H9 (cell line): ENCODE measurements around the gene SLITRK6. TPM values are rescaled to one million over a fixed set of nuclear protein-coding genes. Genes with fewer than 3 reads are reported as not detected.

ENCODE experiments used
- DNase-seq: peaks from one replicate; pipeline ENCODE4 v3.0.0-alpha.2; 2017
- H2AFZ ChIP-seq: one replicate; pipeline ENCODE4 v1.6.1; 2013; ENCODE audit warnings: mild to moderate bottlenecking, low read length, control low read depth, moderate library complexity
- H2AK5ac ChIP-seq: 2 replicates; pipeline ENCODE4 v1.6.1; 2013; ENCODE audit warnings: low read length, control low read depth, mixed read lengths; ENCODE audit not compliant: insufficient read length
- H2BK120ac ChIP-seq: one replicate; pipeline ENCODE4 v1.6.1; 2013; ENCODE audit warnings: low read depth, mild to moderate bottlenecking, low read length, control low read depth, inconsistent platforms; ENCODE audit not compliant: poor library complexity, severe bottlenecking
- H2BK12ac ChIP-seq: 2 replicates; pipeline ENCODE4 v1.6.1; 2013; ENCODE audit warnings: low read length, control low read depth, mixed read lengths, low read depth; ENCODE audit not compliant: insufficient read length
- H2BK15ac ChIP-seq: 2 replicates; pipeline ENCODE4 v1.6.1; 2013; ENCODE audit warnings: low read depth, low read length, control low read depth
- H2BK20ac ChIP-seq: one replicate; pipeline ENCODE4 v1.6.1; 2013; ENCODE audit warnings: low read depth, mild to moderate bottlenecking, low read length, control low read depth, inconsistent platforms; ENCODE audit not compliant: poor library complexity, severe bottlenecking
- H2BK5ac ChIP-seq: 2 replicates; pipeline ENCODE4 v1.6.1; 2013; ENCODE audit warnings: low read length, control low read depth, mixed read lengths; ENCODE audit not compliant: insufficient read length
- H3K14ac ChIP-seq: 2 replicates; pipeline ENCODE4 v1.6.1; 2013; ENCODE audit warnings: low read length, control low read depth; ENCODE audit not compliant: insufficient read depth
- H3K18ac ChIP-seq: 2 replicates; pipeline ENCODE4 v1.6.1; 2013; ENCODE audit warnings: low read depth, mild to moderate bottlenecking, mixed read lengths, low read length, control low read depth; ENCODE audit not compliant: insufficient read length
- H3K23ac ChIP-seq: 2 replicates; pipeline ENCODE4 v1.6.1; 2013; ENCODE audit warnings: low read length, control low read depth, mixed read lengths, low read depth; ENCODE audit not compliant: insufficient read length
- H3K23me2 ChIP-seq: 2 replicates; pipeline ENCODE4 v1.6.1; 2013; ENCODE audit warnings: low read depth, mild to moderate bottlenecking, mixed read lengths, low read length, control low read depth; ENCODE audit not compliant: insufficient read length, poor library complexity, severe bottlenecking
- H3K27ac ChIP-seq: 2 replicates; pipeline ENCODE4 v1.5.1; 2013; ENCODE audit warnings: low read length, control low read depth, mixed read lengths, low read depth; ENCODE audit not compliant: insufficient read length
- H3K27me3 ChIP-seq: 2 replicates; pipeline ENCODE4 v1.6.1; 2013; ENCODE audit warnings: low read length, control low read depth, inconsistent platforms; ENCODE audit not compliant: insufficient read depth
- H3K4ac ChIP-seq: 2 replicates; pipeline ENCODE4 v1.6.1; 2013; ENCODE audit warnings: low read depth, mild to moderate bottlenecking, control low read depth, inconsistent platforms, low read length, moderate library complexity
- H3K4me1 ChIP-seq: 2 replicates; pipeline ENCODE4 v1.6.1; 2013; ENCODE audit warnings: low read length, control low read depth, inconsistent platforms; ENCODE audit not compliant: insufficient read depth
- H3K4me2 ChIP-seq: 2 replicates; pipeline ENCODE4 v1.6.1; 2013; ENCODE audit warnings: low read length, control low read depth, mixed read lengths; ENCODE audit not compliant: insufficient read length, insufficient read depth
- H3K56ac ChIP-seq: 2 replicates; pipeline ENCODE4 v1.6.1; 2013; ENCODE audit warnings: low read depth, mild to moderate bottlenecking, mixed read lengths, low read length, control low read depth; ENCODE audit not compliant: insufficient read length
- H3K79me1 ChIP-seq: 2 replicates; pipeline ENCODE4 v1.6.1; 2013; ENCODE audit warnings: low read depth, mild to moderate bottlenecking, moderate library complexity, low read length, control low read depth, inconsistent platforms; ENCODE audit not compliant: insufficient read depth, poor library complexity, severe bottlenecking
- H3K79me2 ChIP-seq: 2 replicates; pipeline ENCODE4 v1.6.1; 2013; ENCODE audit warnings: low read length, control low read depth, inconsistent platforms; ENCODE audit not compliant: insufficient read depth
- H3K9ac ChIP-seq: 2 replicates; pipeline ENCODE4 v1.6.1; 2013; ENCODE audit warnings: low read length, control low read depth, mixed read lengths; ENCODE audit not compliant: insufficient read length; ENCODE audit errors: extremely low read depth
- H3K9me3 ChIP-seq: one replicate; pipeline ENCODE4 v1.6.1; 2013; ENCODE audit warnings: low read depth, low read length, inconsistent platforms; ENCODE audit not compliant: control insufficient read depth
- H3T11ph ChIP-seq: one replicate; pipeline ENCODE4 v1.6.1; 2013; ENCODE audit warnings: mild to moderate bottlenecking, low read length, control low read depth, inconsistent platforms
- H4K20me1 ChIP-seq: one replicate; pipeline ENCODE4 v1.6.1; 2013; ENCODE audit not compliant: control insufficient read depth, insufficient read length, insufficient read depth
- H4K5ac ChIP-seq: 2 replicates; pipeline ENCODE4 v1.6.1; 2013; ENCODE audit warnings: low read depth, mild to moderate bottlenecking, mixed read lengths, low read length, control low read depth; ENCODE audit not compliant: insufficient read length
- H4K8ac ChIP-seq: replicated peaks from 2 replicates; pipeline ENCODE4 v1.6.1; 2013; ENCODE audit warnings: low read length, control low read depth, mixed read lengths, low read depth; ENCODE audit not compliant: insufficient read length
- H4K91ac ChIP-seq: 2 replicates; pipeline ENCODE4 v1.6.1; 2013; ENCODE audit warnings: low read depth, mild to moderate bottlenecking, moderate library complexity, mixed read lengths, low read length, control low read depth; ENCODE audit not compliant: insufficient read length
- H3K27ac Mint-ChIP-seq, 3 experiments: 2 replicates in 2 of 3; 3 replicates in 1 of 3; pipeline ENCODE4 v1.8.0; 2020 to 2021; ENCODE audit warnings: mixed read lengths in 3 of 3, mild to moderate bottlenecking in 1 of 3, moderate library complexity in 1 of 3
- H3K27me3 Mint-ChIP-seq: 2 replicates; pipeline ENCODE4 v1.8.0; 2021; ENCODE audit warnings: low read depth, mild to moderate bottlenecking, moderate library complexity, mixed read lengths
- H3K36me3 Mint-ChIP-seq, 3 experiments: 2 replicates in 2 of 3; 3 replicates in 1 of 3; pipeline ENCODE4 v1.8.0; 2020 to 2021; ENCODE audit warnings: low read depth in 3 of 3, mixed read lengths in 3 of 3; ENCODE audit not compliant: insufficient read depth in 1 of 3
- H3K4me1 Mint-ChIP-seq, 2 experiments: 2 replicates each; pipeline ENCODE4 v1.8.0; 2020; ENCODE audit warnings: mixed read lengths in 2 of 2
- H3K4me3 Mint-ChIP-seq, 2 experiments: 2 replicates in 1 of 2; 3 replicates in 1 of 2; pipeline ENCODE4 v1.8.0; 2020 to 2021; ENCODE audit warnings: mild to moderate bottlenecking in 2 of 2, mixed read lengths in 2 of 2, moderate library complexity in 1 of 2
- H3K9me3 Mint-ChIP-seq, 2 experiments: 2 replicates in 1 of 2; 3 replicates in 1 of 2; pipeline ENCODE4 v1.8.0; 2020; ENCODE audit warnings: mild to moderate bottlenecking in 2 of 2, mixed read lengths in 2 of 2, moderate library complexity in 1 of 2
- CTCF ChIP-seq: fragments of 200-600 bp; sonication (generic); conservative IDR thresholded peaks from 3 replicates; pipeline ENCODE4 v1.8.0; 2021; ENCODE audit warnings: antibody characterized with exemption, mild to moderate bottlenecking
- WGBS: extraction: QIAGEN DNeasy Blood & Tissue Kit; methylation state at CpG from one replicate; pipeline ENCODE4 v1.1.7; 2013; ENCODE audit warnings: missing lambda C conversion rate, low lambda C conversion rate, mixed read lengths; ENCODE audit not compliant: insufficient read length; ENCODE audit errors: extremely low coverage; 5-methylcytosine and 5-hydroxymethylcytosine counted together
- total RNA-seq: library from RNA; stranded (reverse); gene quantifications from 2 replicates; pipeline ENCODE4 v1.2.1, GENCODE V29; 2021

SLITRK6 gene
- total RNA-seq, 1 experiment from 2014 or later = not detected

DNA sequence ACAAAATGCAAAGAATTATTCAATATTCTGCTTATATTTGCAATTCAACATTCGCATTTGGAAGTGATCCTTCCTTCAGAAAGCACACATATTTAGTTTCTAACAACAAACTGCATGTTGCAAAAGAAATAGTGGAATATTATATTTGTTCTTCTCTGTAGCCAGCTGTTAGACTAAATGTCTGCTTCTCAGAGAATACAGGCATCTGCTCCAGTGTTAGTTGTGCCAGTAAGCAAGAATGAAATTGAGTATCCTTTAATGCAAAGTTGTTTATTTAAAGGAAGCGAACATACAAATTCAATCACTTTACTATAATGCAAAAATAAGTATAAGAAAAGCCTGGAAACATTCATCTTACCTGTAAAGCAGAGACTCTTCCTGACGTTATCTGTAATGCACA is 663 bp downstream of the SLITRK6 start:
- no peak overlapping the region for H2AK5ac ChIP-seq
- no peaks in the 10 kb centered on the region for H3K27me3 ChIP-seq
- no peak overlapping the region for H3K56ac ChIP-seq
- H4K8ac ChIP-seq = no peak overlapping the region
- H2BK15ac ChIP-seq = no peak overlapping the region
- H4K5ac ChIP-seq = no peak overlapping the region
- Mint-ChIP-seq H3K4me3 (no peak overlapping the region), H3K9me3 (no peaks in the 10 kb centered on the region), H3K27ac (peak overlapping the region in 2 of 3 experiments; percentile 91 to 92; a peak in 2 of 7 replicates), H3K36me3 (no peaks in the 10 kb centered on the region; a peak in 2 of 7 replicates), H3K4me1 (peaks cover 15 to 20% of the 10 kb centered on the region in 2 experiments), H3K27me3 (no peaks in the 10 kb centered on the region)
- no peaks in the 10 kb centered on the region for H3K4me1 ChIP-seq
- H3K9me3 ChIP-seq = no peaks in the 10 kb centered on the region
- no peak overlapping the region for H2BK20ac ChIP-seq
- H2AFZ ChIP-seq = no peak overlapping the region
- no peak for TF ChIP-seq CTCF
- H3K27ac ChIP-seq = no peak overlapping the region
- H3K23me2 ChIP-seq = no peaks in the 10 kb centered on the region
- H4K91ac ChIP-seq = no peak overlapping the region
- no peaks in the 10 kb centered on the region for H4K20me1 ChIP-seq
- H3T11ph ChIP-seq = no peak overlapping the region
- no peak overlapping the region for H3K23ac ChIP-seq
- H3K4me2 ChIP-seq = no peak overlapping the region
- no peaks in the 10 kb centered on the region for H3K79me2 ChIP-seq
- no peak overlapping the region for H3K14ac ChIP-seq
- no peak overlapping the region for H3K4ac ChIP-seq
- H3K79me1 ChIP-seq = no peaks in the 10 kb centered on the region
- WGBS = no CpG with 5 or more reads among the region's 3 CpGs
- H3K9ac ChIP-seq = no peak overlapping the region
- H2BK120ac ChIP-seq = no peak overlapping the region
- H3K18ac ChIP-seq = no peak overlapping the region
- no peak overlapping the region for H2BK5ac ChIP-seq
- no peak overlapping the region for H2BK12ac ChIP-seq
- no peak for DNase-seq
